Measurements from ENCODE around the gene FRMD4A.

The FRMD4A gene

GRCh38 chr10:14116837-14117236, 213.9 kb downstream of the FRMD4A start:
- Histone ChIP-seq H2AFZ (ENCODE audit: low read depth, low read length, severe bottlenecking) (no peak overlapping the region), H3K9me2 (replicated peaks; ENCODE audit: insufficient read depth, low read length) (no peaks in the 10 kb centered on the region), H3K36me3 (ENCODE audit: low read length) (no peaks in the 10 kb centered on the region), H3F3A (ENCODE audit: insufficient read depth) (no peaks in the 10 kb centered on the region), H3K79me2 (ENCODE audit: insufficient read depth, low read length) (no peaks in the 10 kb centered on the region), H3K9me3 (ENCODE audit: insufficient read depth, low read length) (no peaks in the 10 kb centered on the region), H3K27me3 (ENCODE audit: low read length) (no peaks in the 10 kb centered on the region), H4K20me1 (ENCODE audit: low read depth, low read length) (no peaks in the 10 kb centered on the region), H3K27ac (ENCODE audit: low read depth, low read length) (no peak overlapping the region), H3K4me3 (ENCODE audit: insufficient read depth, low read length, poor library complexity, severe bottlenecking) (no peak overlapping the region), H3K9ac (ENCODE audit: low read length) (no peak overlapping the region), H3K4me2 (ENCODE audit: low read depth, low read length, poor library complexity, severe bottlenecking) (no peak overlapping the region)
- no peak for TF ChIP-seq EZH2phosphoT487 (conservative IDR thresholded peaks at IDR 0.05; ENCODE audit: low read length)
- no peak for TF ChIP-seq CTCF (IDR thresholded peaks at IDR 0.05; ENCODE audit: insufficient read depth, low read length, poor library complexity, severe bottlenecking)

- H3K4me2 ChIP-seq (ENCODE audit: low read depth, low read length, poor library complexity, severe bottlenecking): no peak overlapping the region
- no peak overlapping the region for H3K27ac ChIP-seq (ENCODE audit: low read depth, low read length)
- H3K9me2 ChIP-seq (replicated peaks; ENCODE audit: insufficient read depth, low read length): no peaks in the 10 kb centered on the region
- H3K36me3 ChIP-seq (ENCODE audit: low read length): no peaks in the 10 kb centered on the region
- H3K4me3 ChIP-seq (ENCODE audit: insufficient read depth, low read length, poor library complexity, severe bottlenecking): no peak overlapping the region
- no peaks in the 10 kb centered on the region for H3K9me3 ChIP-seq (ENCODE audit: insufficient read depth, low read length)
- no peaks in the 10 kb centered on the region for H3F3A ChIP-seq (ENCODE audit: insufficient read depth)
- no peak overlapping the region for H3K9ac ChIP-seq (ENCODE audit: low read length)
- H3K27me3 ChIP-seq (ENCODE audit: low read length): no peaks in the 10 kb centered on the region
- H3K79me2 ChIP-seq (ENCODE audit: insufficient read depth, low read length): no peaks in the 10 kb centered on the region
- no peak for TF ChIP-seq EZH2phosphoT487 (conservative IDR thresholded peaks at IDR 0.05; ENCODE audit: low read length)
- no peak for TF ChIP-seq CTCF (IDR thresholded peaks at IDR 0.05; ENCODE audit: insufficient read depth, low read length, poor library complexity, severe bottlenecking)
- no peaks in the 10 kb centered on the region for H4K20me1 ChIP-seq (ENCODE audit: low read depth, low read length)
- H2AFZ ChIP-seq (ENCODE audit: low read depth, low read length, severe bottlenecking): no peak overlapping the region
Measured at GRCh38 chr10:14116021-14116420, 214.7 kb downstream of the FRMD4A start.

- Histone ChIP-seq H3K4me2 (ENCODE audit: low read depth, low read length, poor library complexity, severe bottlenecking) (no peak overlapping the region), H3F3A (ENCODE audit: insufficient read depth) (no peaks in the 10 kb centered on the region), H3K79me2 (ENCODE audit: insufficient read depth, low read length) (no peaks in the 10 kb centered on the region), H2AFZ (ENCODE audit: low read depth, low read length, severe bottlenecking) (no peak overlapping the region), H3K27me3 (ENCODE audit: low read length) (no peaks in the 10 kb centered on the region), H3K4me3 (ENCODE audit: insufficient read depth, low read length, poor library complexity, severe bottlenecking) (no peak overlapping the region), H3K36me3 (ENCODE audit: low read length) (no peaks in the 10 kb centered on the region), H3K27ac (ENCODE audit: low read depth, low read length) (no peak overlapping the region), H3K9me3 (ENCODE audit: insufficient read depth, low read length) (no peaks in the 10 kb centered on the region), H3K9me2 (replicated peaks; ENCODE audit: insufficient read depth, low read length) (no peaks in the 10 kb centered on the region), H3K9ac (ENCODE audit: low read length) (no peak overlapping the region), H4K20me1 (ENCODE audit: low read depth, low read length) (no peaks in the 10 kb centered on the region)
- TF ChIP-seq EZH2phosphoT487 (conservative IDR thresholded peaks at IDR 0.05; ENCODE audit: low read length) (no peak), CTCF (IDR thresholded peaks at IDR 0.05; ENCODE audit: insufficient read depth, low read length, poor library complexity, severe bottlenecking) (no peak)
Measured at GRCh38 chr10:14114791-14115190, 215.9 kb downstream of the FRMD4A start.

Data from SU-DHL-6 (cell line).